ENCODE measurements around the gene STK31. TPM values are rescaled to one million over a fixed set of nuclear protein-coding genes. Genes with fewer than 3 reads are reported as not detected.

STK31 gene
- total RNA-seq, 4 donors from 2014 or later, result 0.10 TPM; not detected in 3

- Histone ChIP-seq H3K27ac (no peak overlapping the region), H3K27me3 (no peaks in the 10 kb centered on the region), H3K36me3 (no peaks in the 10 kb centered on the region), H3K9me3 (no peaks in the 10 kb centered on the region), H3K4me1 (no peaks in the 10 kb centered on the region), H3K4me3 (no peak overlapping the region)
- in situ Hi-C loops (cut with MboI; ENCODE audit: low sequenced_read_pairs in 4 of 4) (loop anchor here in 3 of 4 donors (5.0 to 25.0 kb wide), 3 partner anchors 140 to 950 kb away; no protein-coding TSS in a partner anchor), intact Hi-C loops (cut with DNase I; ENCODE audit: low total_unique reads) (loop anchor here (1.0 to 10.0 kb wide), 3 partner anchors 142 to 438 kb away; no protein-coding TSS in a partner anchor)
- TF ChIP-seq POLR2A (IDR thresholded peaks at IDR 0.05) (no peak), CTCF (IDR thresholded peaks at IDR 0.05 in 4 of 5, conservative IDR thresholded peaks at IDR 0.05 in 1 of 5) (peak; percentile 53 to 70 (median 68))
- peak; percentile 65 to 68 for ATAC-seq
- no peak for DNase-seq
Observed at GRCh38 chr7:23712368-23713284, 2.6 kb downstream of the STK31 start.

- no peaks in the 10 kb centered on the region for H3K9me3 ChIP-seq
- no peaks in the 10 kb centered on the region for H3K4me1 ChIP-seq
- in situ Hi-C loops (cut with MboI; ENCODE audit: low sequenced_read_pairs in 4 of 4) (loop anchor here in 3 of 4 donors (5.0 to 25.0 kb wide), 3 partner anchors 141 to 949 kb away; no protein-coding TSS in a partner anchor), intact Hi-C loops (cut with DNase I; ENCODE audit: low total_unique reads) (loop anchor here (10.0 kb wide), 1 partner anchor 439 kb away; no protein-coding TSS in a partner anchor)
- no peak for ATAC-seq
- no peak overlapping the region for H3K27ac ChIP-seq
- no peaks in the 10 kb centered on the region for H3K36me3 ChIP-seq
- H3K4me3 ChIP-seq, result no peak overlapping the region
- TF ChIP-seq POLR2A (IDR thresholded peaks at IDR 0.05) (no peak), CTCF (IDR thresholded peaks at IDR 0.05 in 4 of 5, conservative IDR thresholded peaks at IDR 0.05 in 1 of 5) (no peak)
- DNase-seq, result no peak
- H3K27me3 ChIP-seq, result no peaks in the 10 kb centered on the region
Observed at GRCh38 chr7:23713285-23714149, 3.5 kb downstream of the STK31 start.

- Histone ChIP-seq H3K9me3 (no peaks in the 10 kb centered on the region), H3K36me3 (no peaks in the 10 kb centered on the region), H3K4me1 (no peaks in the 10 kb centered on the region), H3K4me3 (no peak overlapping the region), H3K27me3 (no peaks in the 10 kb centered on the region), H3K27ac (no peak overlapping the region)
- ATAC-seq, result no peak
- in situ Hi-C loops (cut with MboI; ENCODE audit: low sequenced_read_pairs in 4 of 4) (loop anchor here in 3 of 4 donors (5.0 to 25.0 kb wide), 3 partner anchors 142 to 948 kb away; no protein-coding TSS in a partner anchor), intact Hi-C loops (cut with DNase I; ENCODE audit: low total_unique reads) (loop anchor here (10.0 kb wide), 1 partner anchor 439 kb away; no protein-coding TSS in a partner anchor)
- TF ChIP-seq CTCF (IDR thresholded peaks at IDR 0.05 in 4 of 5, conservative IDR thresholded peaks at IDR 0.05 in 1 of 5) (no peak), POLR2A (IDR thresholded peaks at IDR 0.05) (no peak)
- DNase-seq, result no peak
Observed at GRCh38 chr7:23714150-23714464, 4.1 kb downstream of the STK31 start.

GRCh38 chr7:23714579-23714978, 4.6 kb downstream of the STK31 start:
- Histone ChIP-seq H3K27me3 (no peaks in the 10 kb centered on the region), H3K4me1 (no peaks in the 10 kb centered on the region), H3K36me3 (no peaks in the 10 kb centered on the region), H3K9me3 (no peaks in the 10 kb centered on the region), H3K4me3 (no peak overlapping the region), H3K27ac (no peak overlapping the region)
- intact Hi-C loops (cut with DNase I; ENCODE audit: low total_unique reads), result loop anchor here (10.0 kb wide), 1 partner anchor 440 kb away; no protein-coding TSS in a partner anchor
- DNase-seq (no peak), ATAC-seq (no peak)
- TF ChIP-seq CTCF (IDR thresholded peaks at IDR 0.05 in 4 of 5, conservative IDR thresholded peaks at IDR 0.05 in 1 of 5) (no peak), POLR2A (IDR thresholded peaks at IDR 0.05) (no peak)
- in situ Hi-C loops (cut with MboI; ENCODE audit: low sequenced_read_pairs in 4 of 4), result loop anchor here in 3 of 4 donors (5.0 to 25.0 kb wide), 3 partner anchors 142 to 948 kb away; no protein-coding TSS in a partner anchor

All from gastrocnemius medialis (tissue), 4 donors.